HG03469 (cell line): ENCODE data around the gene CCDC149.

Experiments used
- ATAC-seq: cut with Tn5 transposase; IDR thresholded peaks from one replicate; pipeline ENCODE4 v1.9.1; 2021; ENCODE audit warnings: mild to moderate bottlenecking, moderate library complexity, moderate number of reproducible peaks; ENCODE audit not compliant: unreplicated experiment

Gene CCDC149

GRCh38 chr4:24805566-24805965 is 107.3 kb downstream of the CCDC149 start:
- ATAC-seq = no peak

- ATAC-seq = no peak
These were observed 107.8 kb downstream of the CCDC149 start for GRCh38 chr4:24805067-24805466.

GRCh38 chr4:24802648-24803047 is 110.2 kb downstream of the CCDC149 start:
- no peak for ATAC-seq

GRCh38 chr4:24801136-24801855 is 111.5 kb downstream of the CCDC149 start:
- no peak for ATAC-seq

- no peak for ATAC-seq
These were observed 112.4 kb downstream of the CCDC149 start for GRCh38 chr4:24800325-24800895.

- ATAC-seq = no peak
These were observed 113.1 kb downstream of the CCDC149 start for GRCh38 chr4:24799544-24800324.

- no peak for ATAC-seq
These were observed 113.7 kb downstream of the CCDC149 start for GRCh38 chr4:24799196-24799543.

GRCh38 chr4:24798036-24798610 is 114.7 kb downstream of the CCDC149 start:
- ATAC-seq = no peak

GRCh38 chr4:24796620-24797019 is 116.2 kb downstream of the CCDC149 start:
- no peak for ATAC-seq

- no peak for ATAC-seq
These were observed 117.0 kb downstream of the CCDC149 start for GRCh38 chr4:24795666-24796381.

- ATAC-seq = no peak
These were observed 117.8 kb downstream of the CCDC149 start, which contains the start of gene SOD3 for GRCh38 chr4:24794916-24795665. Gene SOD3, plus strand, starts transcription at chr4:24795573. Its CDS starts 3,949 bp downstream, at chr4:24799522.

- no peak for ATAC-seq
These were observed 118.4 kb downstream of the CCDC149 start for GRCh38 chr4:24794480-24794879.

- no peak for ATAC-seq
These were observed 118.8 kb downstream of the CCDC149 start for GRCh38 chr4:24794051-24794450.

- no peak for ATAC-seq
These were observed 119.4 kb downstream of the CCDC149 start for GRCh38 chr4:24793219-24794005.

GRCh38 chr4:24792552-24792951 is 120.3 kb downstream of the CCDC149 start:
- no peak for ATAC-seq

GRCh38 chr4:24791043-24791442 is 121.8 kb downstream of the CCDC149 start:
- no peak for ATAC-seq

GRCh38 chr4:24783506-24783905 is 129.3 kb downstream of the CCDC149 start:
- no peak for ATAC-seq

GRCh38 chr4:24781999-24782745 is 130.7 kb downstream of the CCDC149 start:
- no peak for ATAC-seq
